Activated naive CD4-positive, alpha-beta T cell treated with anti-CD3 and anti-CD28 coated beads, Interleukin-2, amount 10 ng/mL, durations not matched to agents 7 days and 5 days (primary cell): ENCODE data around the gene PAIP2.

Experiments used
- CTCF ChIA-PET: fragments of 350-600 bp; sonication (Branson Sonifier 250); formaldehyde crosslinking; loops from one replicate; lab custom pipeline; 2021; ENCODE audit warnings: antibody characterized with exemption; lab: Charles Lee
- DNase-seq: peaks from one replicate; pipeline ENCODE4 v3.0.0-alpha.2; 2020
- H3K27ac Mint-ChIP-seq: one replicate; pipeline ENCODE4 v1.8.0; 2021; ENCODE audit warnings: mild to moderate bottlenecking, moderate library complexity, mixed read lengths
- H3K27me3 Mint-ChIP-seq: one replicate; pipeline ENCODE4 v1.8.0; 2021; ENCODE audit warnings: mild to moderate bottlenecking, mixed read lengths
- H3K36me3 Mint-ChIP-seq: one replicate; pipeline ENCODE4 v1.8.0; 2021; ENCODE audit warnings: mixed read lengths
- H3K4me1 Mint-ChIP-seq: one replicate; pipeline ENCODE4 v1.8.0; 2021; ENCODE audit warnings: mixed read lengths
- H3K4me3 Mint-ChIP-seq: one replicate; pipeline ENCODE4 v1.8.0; 2021; ENCODE audit warnings: mild to moderate bottlenecking, moderate library complexity, mixed read lengths
- H3K9me3 Mint-ChIP-seq: one replicate; pipeline ENCODE4 v1.8.0; 2021; ENCODE audit warnings: mixed read lengths

PAIP2 gene

GRCh38 chr5:139394654-139395566 lies 53.3 kb downstream of the PAIP2 start, which contains the start of gene PROB1:
Gene PROB1 (minus strand): TSS chr5:139395104. CDS start chr5:139395081, 23 bp downstream.
- H3K9me3 Mint-ChIP-seq: no peaks in the 10 kb centered on the region
- no peak for DNase-seq
- H3K4me3 Mint-ChIP-seq: peak within 1 kb of the TSS; percentile 87
- no peak within 1 kb of the TSS for H3K27ac Mint-ChIP-seq
- peaks cover 30% of the 10 kb centered on the region for H3K27me3 Mint-ChIP-seq
- H3K4me1 Mint-ChIP-seq: peaks cover 54% of the 10 kb centered on the region
- CTCF ChIA-PET: interaction anchor here (0.9 to 1.5 kb wide), 4 partner anchors 16 to 119 kb away, joined by 3 to 4 read pairs (median 3); no protein-coding TSS in a partner anchor
- peaks cover 4% of the 10 kb centered on the region for H3K36me3 Mint-ChIP-seq

GRCh38 chr5:139395844-139396640 lies 54.4 kb downstream of the PAIP2 start:
- peaks cover 4% of the 10 kb centered on the region for H3K36me3 Mint-ChIP-seq
- CTCF ChIA-PET: interaction anchor here (1.3 to 1.6 kb wide), 2 partner anchors 15 to 118 kb away, joined by 3 read pairs; no protein-coding TSS in a partner anchor
- H3K9me3 Mint-ChIP-seq: no peaks in the 10 kb centered on the region
- H3K27me3 Mint-ChIP-seq: peaks cover 30% of the 10 kb centered on the region
- H3K4me1 Mint-ChIP-seq: peaks cover 42% of the 10 kb centered on the region
- DNase-seq: no peak
- peak overlapping the region; percentile 8 for H3K4me3 Mint-ChIP-seq
- peak overlapping the region; percentile 55 for H3K27ac Mint-ChIP-seq

- Mint-ChIP-seq H3K27ac (peak overlapping the region; percentile 55), H3K36me3 (peaks cover 8% of the 10 kb centered on the region), H3K9me3 (no peaks in the 10 kb centered on the region), H3K27me3 (peaks cover 30% of the 10 kb centered on the region), H3K4me3 (no peak overlapping the region), H3K4me1 (peaks cover 36% of the 10 kb centered on the region)
- no peak for DNase-seq
- CTCF ChIA-PET: interaction anchor here (1.3 to 1.6 kb wide), 2 partner anchors 14 to 117 kb away, joined by 3 read pairs; no protein-coding TSS in a partner anchor
These were observed 55.0 kb downstream of the PAIP2 start for GRCh38 chr5:139396691-139397090.

- Mint-ChIP-seq H3K9me3 (no peaks in the 10 kb centered on the region), H3K4me1 (peaks cover 35% of the 10 kb centered on the region), H3K27me3 (peaks cover 23% of the 10 kb centered on the region), H3K4me3 (no peak overlapping the region), H3K36me3 (peaks cover 8% of the 10 kb centered on the region), H3K27ac (peak overlapping the region; percentile 35)
- CTCF ChIA-PET: no interaction called here
- no peak for DNase-seq
These were observed 56.3 kb downstream of the PAIP2 start for GRCh38 chr5:139397921-139398320.

GRCh38 chr5:139399501-139400121 lies 58.0 kb downstream of the PAIP2 start:
- Mint-ChIP-seq H3K27ac (no peak overlapping the region), H3K27me3 (peaks cover 7% of the 10 kb centered on the region), H3K4me1 (peaks cover 41% of the 10 kb centered on the region), H3K36me3 (peaks cover 8% of the 10 kb centered on the region), H3K9me3 (no peaks in the 10 kb centered on the region), H3K4me3 (no peak overlapping the region)
- DNase-seq: no peak
- CTCF ChIA-PET: interaction anchor here (0.9 kb wide), 1 partner anchor 10 kb away, joined by 3 read pairs; no protein-coding TSS in a partner anchor

- Mint-ChIP-seq H3K4me1 (peaks cover 38% of the 10 kb centered on the region), H3K9me3 (no peaks in the 10 kb centered on the region), H3K27me3 (no peaks in the 10 kb centered on the region), H3K27ac (no peak overlapping the region), H3K4me3 (no peak overlapping the region), H3K36me3 (peaks cover 8% of the 10 kb centered on the region)
- DNase-seq: no peak
- CTCF ChIA-PET: interaction anchor here (1.2 to 2.4 kb wide), 5 partner anchors 11 to 116 kb away, joined by 4 to 11 read pairs (median 5); no protein-coding TSS in a partner anchor
These were observed 59.9 kb downstream of the PAIP2 start for GRCh38 chr5:139401546-139401945.

GRCh38 chr5:139402561-139403158 lies 61.0 kb downstream of the PAIP2 start:
- H3K4me1 Mint-ChIP-seq: peaks cover 39% of the 10 kb centered on the region
- CTCF ChIA-PET: interaction anchor here (0.5 to 2.9 kb wide), 10 partner anchors 10 to 923 kb away, joined by 3 to 22 read pairs (median 4); partner anchors contain the start of gene DNAJC18
- peak overlapping the region; percentile 85 for H3K4me3 Mint-ChIP-seq
- H3K27ac Mint-ChIP-seq: peak overlapping the region; percentile 98
- no peaks in the 10 kb centered on the region for H3K9me3 Mint-ChIP-seq
- H3K36me3 Mint-ChIP-seq: peaks cover 9% of the 10 kb centered on the region
- DNase-seq: peak; percentile 33
- H3K27me3 Mint-ChIP-seq: no peaks in the 10 kb centered on the region

- Mint-ChIP-seq H3K9me3 (no peaks in the 10 kb centered on the region), H3K4me1 (peaks cover 40% of the 10 kb centered on the region)
These were observed 61.7 kb downstream of the PAIP2 start for GRCh38 chr5:139403418-139403786.

GRCh38 chr5:139403787-139404483 lies 62.3 kb downstream of the PAIP2 start, which contains the start of gene SPATA24:
Gene SPATA24 (minus strand): TSS chr5:139404089. CDS start chr5:139404060, 29 bp downstream.
- DNase-seq: peak; percentile 99
- CTCF ChIA-PET: interaction anchor here (0.5 to 2.9 kb wide), 6 partner anchors 11 to 1167 kb away, joined by 3 to 22 read pairs (median 6); no protein-coding TSS in a partner anchor

More at GRCh38 chr5:139403418-139403786, 61.7 kb downstream of the PAIP2 start:
- peak; percentile 25 for DNase-seq
- peak overlapping the region; percentile 98 for H3K27ac Mint-ChIP-seq
- no peaks in the 10 kb centered on the region for H3K27me3 Mint-ChIP-seq
- peak overlapping the region; percentile 85 for H3K4me3 Mint-ChIP-seq
- CTCF ChIA-PET: interaction anchor here (0.5 to 2.9 kb wide), 6 partner anchors 12 to 1168 kb away, joined by 3 to 22 read pairs (median 6); no protein-coding TSS in a partner anchor
- H3K36me3 Mint-ChIP-seq: peaks cover 9% of the 10 kb centered on the region

GRCh38 chr5:139404484-139404840 lies 62.8 kb downstream of the PAIP2 start:
- H3K4me3 Mint-ChIP-seq: peak overlapping the region; percentile 85
- no peaks in the 10 kb centered on the region for H3K27me3 Mint-ChIP-seq
- DNase-seq: peak; percentile 31
- CTCF ChIA-PET: interaction anchor here (1.2 to 2.9 kb wide), 3 partner anchors 11 to 109 kb away, joined by 4 to 22 read pairs (median 5); no protein-coding TSS in a partner anchor
- no peaks in the 10 kb centered on the region for H3K9me3 Mint-ChIP-seq
- H3K4me1 Mint-ChIP-seq: peaks cover 40% of the 10 kb centered on the region
- H3K36me3 Mint-ChIP-seq: peaks cover 7% of the 10 kb centered on the region
- H3K27ac Mint-ChIP-seq: peak overlapping the region; percentile 98

More at GRCh38 chr5:139403787-139404483, 62.3 kb downstream of the PAIP2 start, which contains the start of gene SPATA24:
- peak within 1 kb of the TSS; percentile 85 for H3K4me3 Mint-ChIP-seq
- no peaks in the 10 kb centered on the region for H3K9me3 Mint-ChIP-seq
- H3K27me3 Mint-ChIP-seq: no peaks in the 10 kb centered on the region
- H3K27ac Mint-ChIP-seq: peak within 1 kb of the TSS; percentile 98
- H3K36me3 Mint-ChIP-seq: peaks cover 9% of the 10 kb centered on the region
- H3K4me1 Mint-ChIP-seq: peaks cover 40% of the 10 kb centered on the region

GRCh38 chr5:139406963-139407362 lies 65.3 kb downstream of the PAIP2 start:
- Mint-ChIP-seq H3K27me3 (no peaks in the 10 kb centered on the region), H3K36me3 (peaks cover 2% of the 10 kb centered on the region), H3K4me1 (peaks cover 40% of the 10 kb centered on the region), H3K4me3 (no peak overlapping the region), H3K27ac (no peak overlapping the region), H3K9me3 (no peaks in the 10 kb centered on the region)
- no peak for DNase-seq
- CTCF ChIA-PET: interaction anchor here (0.8 to 1.5 kb wide), 4 partner anchors 9 to 14 kb away, joined by 3 to 4 read pairs (median 4); no protein-coding TSS in a partner anchor

- Mint-ChIP-seq H3K27me3 (no peaks in the 10 kb centered on the region), H3K36me3 (peaks cover 2% of the 10 kb centered on the region), H3K9me3 (no peaks in the 10 kb centered on the region), H3K27ac (peak overlapping the region; percentile 66), H3K4me1 (peaks cover 39% of the 10 kb centered on the region), H3K4me3 (no peak overlapping the region)
- CTCF ChIA-PET: interaction anchor here (0.9 to 1.5 kb wide), 2 partner anchors 13 to 15 kb away, joined by 3 to 4 read pairs; no protein-coding TSS in a partner anchor
- DNase-seq: no peak
These were observed 65.9 kb downstream of the PAIP2 start for GRCh38 chr5:139407517-139407916.
